Uterus (tissue), 4 donors: Measurements from ENCODE around the gene SNCAIP. TPM values are rescaled to one million over a fixed set of nuclear protein-coding genes. Genes with fewer than 3 reads are reported as not detected.

ENCODE experiments used
- DNase-seq, 2 donors: peaks; one replicate each; pipeline ENCODE4 v3.0.0-alpha.2; 2019 to 2020
- H3K27ac ChIP-seq, 2 donors: fragments of 200-600 bp; sonication (generic); 1 replicate in 1 of 2; 2 replicates in 1 of 2; pipeline ENCODE4 v1.5.1; 2016 to 2018
- H3K27me3 ChIP-seq, 2 donors: fragments of 200-600 bp; sonication (generic); one replicate each; pipeline ENCODE4 v1.5.1; 2018 to 2019; ENCODE audit warnings: control low read depth in 1 of 2
- H3K36me3 ChIP-seq, 2 donors: fragments of 200-600 bp; sonication (generic); one replicate each; pipeline ENCODE4 v1.5.1; 2019; ENCODE audit warnings: control low read depth in 1 of 2
- H3K4me1 ChIP-seq, 2 donors: fragments of 200-600 bp; sonication (generic); one replicate each; pipeline ENCODE4 v1.5.1; 2018 to 2019; ENCODE audit warnings: control low read depth in 1 of 2
- H3K4me3 ChIP-seq, 2 donors: fragments of 200-600 bp; sonication (generic); 1 replicate in 1 of 2; 2 replicates in 1 of 2; pipeline ENCODE4 v1.5.1; 2018 to 2019; ENCODE audit warnings: mild to moderate bottlenecking in 1 of 2
- H3K9me3 ChIP-seq, 2 donors: fragments of 200-600 bp; sonication (generic); one replicate each; pipeline ENCODE4 v1.5.1; 2019; ENCODE audit warnings: control low read depth in 1 of 2
- POLR2A ChIP-seq, 2 donors: fragments of 450-650 bp; IDR thresholded peaks; one replicate each; pipeline ENCODE4 v1.6.1; 2016; ENCODE audit warnings: antibody characterized with exemption in 2 of 2, mild to moderate bottlenecking in 1 of 2, moderate library complexity in 1 of 2
- intact Hi-C: fragments of 100-400 bp; cut with DNase I; formaldehyde crosslinking; loops from one replicate; pipeline ENCODE4 v1.15.1; 2023; ENCODE audit warnings: low total_unique reads
- total RNA-seq, 4 donors: library from RNA; depleted of rRNA in 3 of 4; stranded (reverse); fragments of >200 nt in 3 of 4; gene quantifications; one replicate each; pipeline versions ENCODE4 v1.1.0 to v1.2.4, GENCODE V29; 2014 to 2023
- TF ChIP-seq, protein P1 (sequence below), 4 experiments: fragments of 200-600 bp in 2 of 4; fragments of 450-650 bp in 2 of 4; sonication (generic) in 2 of 4; IDR thresholded peaks; one replicate each; pipeline ENCODE4 v1.5.1; 2016 to 2019; ENCODE audit warnings: antibody characterized with exemption in 4 of 4, mild to moderate bottlenecking in 2 of 4, moderate library complexity in 1 of 4
- donor health status: DM: yes; HTN: yes; CAD: no.

The SNCAIP gene
- total RNA-seq, 4 donors from 2014 or later: 15.3 to 104 (median 35.0) TPM

DNA sequence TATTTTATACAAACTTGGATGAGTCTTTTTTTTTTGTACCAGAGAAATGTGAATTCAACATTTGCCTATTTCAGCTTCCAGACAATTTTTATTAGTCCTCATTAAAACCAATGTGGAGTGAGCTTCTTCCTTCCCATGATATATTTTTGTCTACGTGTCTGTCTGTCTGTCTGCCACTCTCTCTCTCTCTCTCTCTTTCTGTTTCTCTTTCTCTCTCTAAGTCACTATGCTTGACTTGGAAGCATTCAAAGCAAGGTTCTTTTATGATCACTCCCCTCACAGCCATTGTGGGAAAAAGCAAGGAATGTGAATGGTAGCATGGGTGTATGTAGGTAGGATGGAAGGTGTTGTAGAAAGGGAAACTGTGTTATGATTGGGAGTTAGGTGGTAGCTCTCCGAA lies 80.2 kb downstream of the SNCAIP start:
- H3K27ac ChIP-seq: no peak overlapping the region
- TF ChIP-seq, protein P1, sequence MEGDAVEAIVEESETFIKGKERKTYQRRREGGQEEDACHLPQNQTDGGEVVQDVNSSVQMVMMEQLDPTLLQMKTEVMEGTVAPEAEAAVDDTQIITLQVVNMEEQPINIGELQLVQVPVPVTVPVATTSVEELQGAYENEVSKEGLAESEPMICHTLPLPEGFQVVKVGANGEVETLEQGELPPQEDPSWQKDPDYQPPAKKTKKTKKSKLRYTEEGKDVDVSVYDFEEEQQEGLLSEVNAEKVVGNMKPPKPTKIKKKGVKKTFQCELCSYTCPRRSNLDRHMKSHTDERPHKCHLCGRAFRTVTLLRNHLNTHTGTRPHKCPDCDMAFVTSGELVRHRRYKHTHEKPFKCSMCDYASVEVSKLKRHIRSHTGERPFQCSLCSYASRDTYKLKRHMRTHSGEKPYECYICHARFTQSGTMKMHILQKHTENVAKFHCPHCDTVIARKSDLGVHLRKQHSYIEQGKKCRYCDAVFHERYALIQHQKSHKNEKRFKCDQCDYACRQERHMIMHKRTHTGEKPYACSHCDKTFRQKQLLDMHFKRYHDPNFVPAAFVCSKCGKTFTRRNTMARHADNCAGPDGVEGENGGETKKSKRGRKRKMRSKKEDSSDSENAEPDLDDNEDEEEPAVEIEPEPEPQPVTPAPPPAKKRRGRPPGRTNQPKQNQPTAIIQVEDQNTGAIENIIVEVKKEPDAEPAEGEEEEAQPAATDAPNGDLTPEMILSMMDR (IDR thresholded peaks at IDR 0.05): no peak
- TF ChIP-seq POLR2A (IDR thresholded peaks at IDR 0.05): no peak
- no peaks in the 10 kb centered on the region for H3K9me3 ChIP-seq

DNA sequence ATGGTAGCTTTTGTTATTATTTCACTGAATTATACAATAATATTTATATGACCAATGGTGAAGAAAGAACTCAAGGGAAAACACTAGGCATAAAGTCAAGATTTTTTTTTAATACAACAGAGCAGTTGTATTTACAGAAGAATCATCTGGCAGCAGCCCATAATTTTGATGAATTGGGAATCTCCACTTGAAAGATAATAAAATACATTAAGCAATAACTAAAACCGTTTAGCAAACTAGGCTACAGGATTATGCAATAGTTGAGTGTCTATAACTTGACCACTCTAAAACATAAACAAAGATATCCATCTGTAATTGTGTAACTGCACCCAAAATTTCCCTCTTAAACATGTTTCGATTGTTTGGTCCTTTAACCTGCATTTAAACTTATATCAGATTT lies 80.8 kb downstream of the SNCAIP start:
- H3K27me3 ChIP-seq: no peaks in the 10 kb centered on the region
- intact Hi-C loops: no loop called here
- no peaks in the 10 kb centered on the region for H3K36me3 ChIP-seq
- DNase-seq: no peak
- H3K4me1 ChIP-seq: peaks cover 0 to 8% of the 10 kb centered on the region in 2 donors
- H3K27ac ChIP-seq: no peak overlapping the region
- TF ChIP-seq POLR2A (IDR thresholded peaks at IDR 0.05): no peak
- TF ChIP-seq, protein P1 (IDR thresholded peaks at IDR 0.05): no peak
- H3K4me3 ChIP-seq: no peak overlapping the region
- H3K9me3 ChIP-seq: no peaks in the 10 kb centered on the region

More for the DNA sequence above, 80.2 kb downstream of the SNCAIP start:
- intact Hi-C loops: no loop called here
- Histone ChIP-seq H3K36me3 (no peaks in the 10 kb centered on the region), H3K27me3 (no peaks in the 10 kb centered on the region), H3K4me1 (peaks cover 0 to 8% of the 10 kb centered on the region in 2 donors), H3K4me3 (no peak overlapping the region)
- no peak for DNase-seq

DNA sequence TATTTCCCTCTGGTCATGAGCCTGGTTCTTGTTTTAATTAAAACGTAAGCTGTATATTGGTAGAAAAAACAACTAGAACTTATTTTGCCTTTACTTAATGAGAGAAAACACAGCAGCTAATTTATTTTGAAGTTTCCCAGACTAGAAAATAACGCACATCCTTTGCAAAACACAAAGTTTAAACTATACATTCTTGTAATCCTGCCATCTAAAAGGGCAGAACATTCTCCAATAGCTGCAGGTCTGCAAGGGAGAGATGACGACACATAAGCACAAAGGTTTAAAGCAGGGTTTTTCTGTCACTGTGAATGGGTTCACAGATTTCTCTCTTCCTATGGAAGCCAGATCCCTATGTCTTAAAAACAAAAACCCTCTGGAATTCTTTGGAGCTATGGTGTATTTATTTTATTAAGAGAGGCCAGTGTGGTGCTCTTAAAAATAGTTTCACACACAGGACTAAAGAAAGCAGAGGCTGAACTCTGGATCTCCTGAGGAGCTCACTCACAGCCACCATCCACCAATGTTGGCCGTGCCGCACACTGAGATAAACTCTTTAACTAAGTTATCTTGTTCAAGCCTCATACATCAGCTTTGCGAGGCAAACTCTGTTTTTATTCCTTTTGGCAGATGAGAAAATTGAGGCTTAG lies 82.4 kb downstream of the SNCAIP start:
- Histone ChIP-seq H3K4me1 (peaks cover 0 to 8% of the 10 kb centered on the region in 2 donors), H3K4me3 (no peak overlapping the region), H3K36me3 (no peaks in the 10 kb centered on the region), H3K27me3 (no peaks in the 10 kb centered on the region), H3K27ac (no peak overlapping the region), H3K9me3 (no peaks in the 10 kb centered on the region)
- no peak for DNase-seq
- intact Hi-C loops: no loop called here
- no peak for TF ChIP-seq POLR2A (IDR thresholded peaks at IDR 0.05)
- TF ChIP-seq, protein P1 (IDR thresholded peaks at IDR 0.05): no peak

DNA sequence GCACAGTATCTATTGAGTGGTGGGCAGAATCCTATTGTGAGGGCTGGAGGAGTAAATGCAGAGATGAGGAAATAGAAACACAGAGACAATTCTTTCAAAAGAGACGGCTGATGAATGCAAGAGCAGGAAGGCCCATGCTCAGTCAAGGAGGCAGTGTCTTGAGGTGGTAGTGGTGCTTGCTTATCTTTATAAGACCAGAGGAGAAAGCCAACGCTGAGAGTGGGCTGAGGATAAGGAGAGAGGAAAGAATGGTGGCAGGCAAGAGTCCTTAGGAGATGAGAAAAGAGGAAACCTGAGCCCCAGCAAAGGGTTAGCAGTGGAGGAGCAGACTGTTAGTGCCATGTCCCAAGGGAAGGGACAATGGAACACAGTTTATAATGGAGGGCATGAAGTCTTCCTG lies 86.0 kb downstream of the SNCAIP start:
- intact Hi-C loops: no loop called here
- no peak for DNase-seq

DNA sequence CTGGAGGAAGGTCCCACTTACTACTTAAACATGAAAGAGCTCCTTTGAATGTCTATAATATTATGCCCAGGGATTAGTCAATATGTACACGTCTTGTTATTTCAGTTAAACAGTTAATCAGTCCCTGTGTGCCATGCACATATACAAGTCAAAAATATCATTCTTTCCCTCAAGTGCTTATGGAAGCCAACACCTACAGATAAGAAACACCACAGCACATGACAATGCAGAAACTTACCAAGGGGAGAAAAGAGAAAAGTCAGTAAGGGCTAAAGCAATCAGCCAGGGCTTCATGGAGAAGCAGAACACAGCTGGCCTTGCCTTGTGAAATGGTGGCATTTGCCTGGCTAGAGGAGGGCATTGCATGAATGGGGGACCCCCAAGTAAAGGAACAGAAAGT lies 88.3 kb downstream of the SNCAIP start:
- no peaks in the 10 kb centered on the region for H3K36me3 ChIP-seq
- TF ChIP-seq, protein P1 (IDR thresholded peaks at IDR 0.05): no peak
- no peak for TF ChIP-seq POLR2A (IDR thresholded peaks at IDR 0.05)
- DNase-seq: no peak
- H3K27me3 ChIP-seq: no peaks in the 10 kb centered on the region
- H3K4me1 ChIP-seq: no peaks in the 10 kb centered on the region
- intact Hi-C loops: no loop called here
- no peak overlapping the region for H3K27ac ChIP-seq
- no peak overlapping the region for H3K4me3 ChIP-seq
- no peaks in the 10 kb centered on the region for H3K9me3 ChIP-seq

More for the DNA sequence above, 86.0 kb downstream of the SNCAIP start:
- H3K4me1 ChIP-seq: peaks cover 0 to 2% of the 10 kb centered on the region in 2 donors
- no peaks in the 10 kb centered on the region for H3K27me3 ChIP-seq
- no peaks in the 10 kb centered on the region for H3K9me3 ChIP-seq
- H3K27ac ChIP-seq: no peak overlapping the region
- H3K4me3 ChIP-seq: no peak overlapping the region
- no peak for TF ChIP-seq POLR2A (IDR thresholded peaks at IDR 0.05)
- TF ChIP-seq, protein P1 (IDR thresholded peaks at IDR 0.05): no peak
- no peaks in the 10 kb centered on the region for H3K36me3 ChIP-seq
